IMR-90 (cell line): Measurements from ENCODE around the gene PLAC9.

Source experiments
- MAZ ChIP-seq: IDR thresholded peaks from 2 replicates; pipeline ENCODE4 v1.6.1; 2012; ENCODE audit warnings: low read depth, mild to moderate bottlenecking, low read length, improper control_type of control experiment, moderate library complexity, borderline replicate concordance
- RAD21 ChIP-seq: IDR thresholded peaks from 2 replicates; pipeline ENCODE4 v1.6.1; 2012; ENCODE audit warnings: low read length, improper control_type of control experiment
- TF ChIP-seq, protein P1 (sequence below): conservative IDR thresholded peaks from 2 replicates; pipeline ENCODE4 v1.5.1; 2012; ENCODE audit warnings: mild to moderate bottlenecking, low read depth, low read length, improper control_type of control experiment

DNA sequence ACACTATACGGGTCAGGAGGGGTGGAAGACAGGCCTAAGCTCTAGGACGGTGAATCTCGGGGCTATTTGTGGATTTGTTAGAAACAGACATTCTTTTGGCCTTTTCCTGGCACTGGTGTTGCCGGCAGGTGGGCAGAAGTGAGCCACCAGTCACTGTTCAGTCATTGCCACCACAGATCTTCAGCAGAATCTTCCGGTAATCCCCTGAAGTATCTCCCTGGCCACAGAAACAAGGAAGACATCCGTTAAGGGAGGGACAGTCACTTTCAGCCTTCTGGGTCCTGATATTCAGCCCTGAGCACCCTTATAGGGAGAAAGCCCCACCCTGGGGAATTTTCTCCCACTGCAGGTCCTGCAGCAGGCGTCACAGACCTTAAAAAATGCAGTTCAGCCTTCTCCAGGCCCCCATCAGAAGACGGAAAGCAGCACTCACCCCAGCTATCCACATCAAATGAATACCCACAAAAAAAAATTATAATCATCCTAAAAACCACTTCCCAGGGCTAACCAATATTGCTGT is 23.2 kb downstream of the PLAC9 start:
- TF ChIP-seq MAZ (no peak), RAD21 (no peak)
- TF ChIP-seq, protein P1, sequence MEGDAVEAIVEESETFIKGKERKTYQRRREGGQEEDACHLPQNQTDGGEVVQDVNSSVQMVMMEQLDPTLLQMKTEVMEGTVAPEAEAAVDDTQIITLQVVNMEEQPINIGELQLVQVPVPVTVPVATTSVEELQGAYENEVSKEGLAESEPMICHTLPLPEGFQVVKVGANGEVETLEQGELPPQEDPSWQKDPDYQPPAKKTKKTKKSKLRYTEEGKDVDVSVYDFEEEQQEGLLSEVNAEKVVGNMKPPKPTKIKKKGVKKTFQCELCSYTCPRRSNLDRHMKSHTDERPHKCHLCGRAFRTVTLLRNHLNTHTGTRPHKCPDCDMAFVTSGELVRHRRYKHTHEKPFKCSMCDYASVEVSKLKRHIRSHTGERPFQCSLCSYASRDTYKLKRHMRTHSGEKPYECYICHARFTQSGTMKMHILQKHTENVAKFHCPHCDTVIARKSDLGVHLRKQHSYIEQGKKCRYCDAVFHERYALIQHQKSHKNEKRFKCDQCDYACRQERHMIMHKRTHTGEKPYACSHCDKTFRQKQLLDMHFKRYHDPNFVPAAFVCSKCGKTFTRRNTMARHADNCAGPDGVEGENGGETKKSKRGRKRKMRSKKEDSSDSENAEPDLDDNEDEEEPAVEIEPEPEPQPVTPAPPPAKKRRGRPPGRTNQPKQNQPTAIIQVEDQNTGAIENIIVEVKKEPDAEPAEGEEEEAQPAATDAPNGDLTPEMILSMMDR: no peak
